Measurements from ENCODE around the gene RIPK4.
"Not testable (repeated sequence)": the region's sequence is repeated elsewhere in the genome, so short reads cannot be mapped to it uniquely, and the experiment has no call there.

The RIPK4 gene

DNA sequence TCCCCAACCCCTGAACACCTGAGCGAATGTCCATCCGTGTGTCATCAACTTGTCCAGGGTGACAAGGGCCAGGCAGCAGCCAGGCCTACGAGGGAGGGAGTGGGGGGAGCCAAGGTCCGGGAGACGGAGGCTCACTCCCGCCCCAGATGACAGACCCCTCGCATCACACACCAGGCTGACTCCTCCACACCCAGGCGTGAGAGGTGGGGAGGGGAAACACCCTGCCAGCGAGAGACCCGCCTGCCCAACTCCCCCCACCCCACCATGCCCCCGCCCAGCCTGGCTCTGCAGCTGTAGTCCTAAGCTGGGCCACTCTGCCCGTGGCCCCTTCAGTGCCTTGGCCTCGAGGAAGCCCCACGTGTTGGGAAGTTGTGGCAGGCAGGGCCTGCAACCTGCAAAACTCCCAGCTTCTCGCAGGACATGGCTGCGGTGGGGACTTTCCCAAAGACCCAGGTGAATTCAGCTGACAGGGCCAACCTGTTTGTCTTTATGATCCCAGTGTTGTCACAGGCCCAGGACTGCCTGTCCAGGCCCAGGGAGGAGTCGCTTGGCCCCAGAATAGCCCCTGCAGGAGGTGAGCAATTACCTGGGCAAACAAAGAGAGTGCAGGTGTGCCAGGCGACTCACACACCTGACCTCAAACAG, 62.9 kb downstream of the RIPK4 start:
- Mint-ChIP-seq H3K36me3 (no peaks in the 10 kb centered on the region), H3K27me3 (peaks cover 7% of the 10 kb centered on the region), H3K9me3 (ENCODE audit: low read depth) (no peaks in the 10 kb centered on the region), H3K27ac (no peak overlapping the region), H3K4me1 (ENCODE audit: low read depth) (no peaks in the 10 kb centered on the region), H3K4me3 (no peak overlapping the region)

DNA sequence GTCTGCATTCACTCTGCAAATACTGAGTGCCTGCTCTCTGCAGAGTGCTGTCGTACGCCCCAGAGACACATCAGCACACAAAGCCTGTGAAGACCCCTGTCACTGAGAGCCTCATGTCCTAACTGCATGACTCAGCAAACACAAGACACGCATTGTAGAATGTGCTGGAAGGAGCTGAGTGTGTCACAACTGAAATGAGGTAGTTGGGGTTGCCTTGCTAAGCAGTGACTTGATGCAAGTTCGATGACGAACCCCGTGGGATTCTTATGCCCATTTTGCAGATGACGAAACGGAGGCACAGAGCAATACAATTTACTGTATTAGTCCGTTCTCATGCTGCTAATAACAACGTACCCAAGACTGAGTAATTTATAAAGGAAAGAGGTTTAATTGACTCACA, 65.1 kb downstream of the RIPK4 start:
- H3K4me1 Mint-ChIP-seq (ENCODE audit: low read depth), result no peaks in the 10 kb centered on the region
- no peak overlapping the region for H3K27ac Mint-ChIP-seq
- no peak overlapping the region for H3K4me3 Mint-ChIP-seq
- peaks cover 7% of the 10 kb centered on the region for H3K27me3 Mint-ChIP-seq
- no peaks in the 10 kb centered on the region for H3K36me3 Mint-ChIP-seq
- no peaks in the 10 kb centered on the region for H3K9me3 Mint-ChIP-seq (ENCODE audit: low read depth)

DNA sequence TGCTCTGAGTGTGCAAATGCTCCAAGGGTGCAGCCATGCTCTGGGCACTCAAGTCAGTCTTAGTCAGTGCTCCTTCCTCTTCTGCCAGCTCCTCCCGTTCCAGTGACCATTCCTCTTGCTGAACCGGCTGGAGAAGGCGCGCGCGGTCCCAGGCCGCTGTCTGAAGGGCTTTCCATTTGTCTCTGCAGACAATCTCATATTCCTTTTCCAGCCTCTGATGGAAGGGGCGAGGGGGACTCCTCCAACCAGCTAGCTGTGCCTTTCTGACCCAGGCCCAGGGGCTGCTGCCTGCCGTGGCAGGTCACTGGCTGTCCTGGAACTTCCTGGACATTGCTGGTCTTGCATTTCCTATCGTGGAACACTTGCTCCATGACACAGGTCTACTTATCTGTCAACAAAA, 67.5 kb downstream of the RIPK4 start:
- H3K4me3 Mint-ChIP-seq, result no peak overlapping the region
- peaks cover 7% of the 10 kb centered on the region for H3K27me3 Mint-ChIP-seq
- H3K4me1 Mint-ChIP-seq (ENCODE audit: low read depth), result no peaks in the 10 kb centered on the region
- H3K36me3 Mint-ChIP-seq, result no peaks in the 10 kb centered on the region
- H3K9me3 Mint-ChIP-seq (ENCODE audit: low read depth), result no peaks in the 10 kb centered on the region
- no peak overlapping the region for H3K27ac Mint-ChIP-seq

DNA sequence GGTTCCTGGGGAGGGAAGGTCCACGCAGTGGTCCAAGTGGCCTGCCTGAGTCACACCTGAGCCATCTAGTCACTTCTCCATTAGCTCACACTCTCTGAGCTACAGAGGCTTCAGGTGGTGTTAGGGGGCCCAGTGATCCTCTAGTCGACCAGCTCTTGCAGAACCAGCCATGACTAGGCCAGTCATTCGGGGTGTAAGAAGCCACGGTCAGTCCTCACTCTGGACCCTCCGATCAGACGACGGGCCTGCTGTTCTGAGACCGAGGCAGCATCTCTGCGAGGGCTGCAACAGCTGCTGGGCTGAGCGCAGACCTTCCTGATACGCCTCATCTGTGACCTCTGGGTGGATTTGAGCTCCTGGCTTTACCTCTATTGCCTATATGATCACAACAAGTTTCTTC, 68.8 kb downstream of the RIPK4 start:
- Mint-ChIP-seq H3K9me3 (ENCODE audit: low read depth) (no peaks in the 10 kb centered on the region), H3K36me3 (no peaks in the 10 kb centered on the region), H3K4me1 (ENCODE audit: low read depth) (no peaks in the 10 kb centered on the region), H3K27ac (no peak overlapping the region), H3K4me3 (no peak overlapping the region), H3K27me3 (peaks cover 7% of the 10 kb centered on the region)

DNA sequence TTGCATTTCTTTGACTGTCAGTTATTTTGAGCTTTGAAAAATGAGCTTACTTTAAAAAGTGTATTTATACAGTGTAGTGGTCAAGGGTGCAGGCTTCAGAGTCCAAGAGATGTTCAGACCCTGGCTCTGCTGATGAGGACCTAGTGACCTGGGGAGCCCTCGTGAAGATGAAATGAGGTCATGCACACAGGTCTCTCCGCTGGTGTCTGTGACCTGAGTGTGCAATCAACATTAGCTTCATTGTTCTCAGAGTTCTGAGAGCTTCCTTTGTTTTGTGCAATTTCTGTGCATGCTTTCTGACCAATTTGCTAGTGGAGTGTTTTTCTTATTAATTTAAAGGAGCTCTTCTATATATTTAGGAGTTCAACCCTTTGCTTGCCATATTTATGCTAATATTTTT, 71.3 kb downstream of the RIPK4 start:
- no peaks in the 10 kb centered on the region for H3K9me3 Mint-ChIP-seq (ENCODE audit: low read depth)
- no peaks in the 10 kb centered on the region for H3K4me1 Mint-ChIP-seq (ENCODE audit: low read depth)
- H3K27ac Mint-ChIP-seq, result no peak overlapping the region
- H3K36me3 Mint-ChIP-seq, result no peaks in the 10 kb centered on the region
- H3K4me3 Mint-ChIP-seq, result no peak overlapping the region
- H3K27me3 Mint-ChIP-seq, result peaks cover 1% of the 10 kb centered on the region

DNA sequence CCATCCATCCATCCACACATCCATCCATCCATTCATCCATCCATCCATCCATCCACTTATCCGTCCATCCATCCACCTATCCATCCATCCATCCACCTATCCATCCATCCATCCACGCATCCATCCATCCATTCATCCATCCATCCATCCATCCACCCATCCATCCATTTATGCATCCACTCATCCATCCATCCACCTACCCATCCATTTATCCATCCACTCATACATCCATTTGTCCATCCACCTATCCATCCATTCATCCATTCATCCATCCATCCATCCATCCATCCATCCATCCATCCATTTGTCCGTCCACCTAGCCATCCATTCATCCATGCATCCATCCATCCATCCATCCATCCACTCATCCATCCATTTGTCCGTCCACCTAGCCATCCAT, 72.8 kb downstream of the RIPK4 start:
- not testable (repeated sequence) for H3K9me3 Mint-ChIP-seq (ENCODE audit: low read depth); H3K4me1 Mint-ChIP-seq (ENCODE audit: low read depth); H3K4me3 Mint-ChIP-seq; H3K27me3 Mint-ChIP-seq; H3K27ac Mint-ChIP-seq; H3K36me3 Mint-ChIP-seq

DNA sequence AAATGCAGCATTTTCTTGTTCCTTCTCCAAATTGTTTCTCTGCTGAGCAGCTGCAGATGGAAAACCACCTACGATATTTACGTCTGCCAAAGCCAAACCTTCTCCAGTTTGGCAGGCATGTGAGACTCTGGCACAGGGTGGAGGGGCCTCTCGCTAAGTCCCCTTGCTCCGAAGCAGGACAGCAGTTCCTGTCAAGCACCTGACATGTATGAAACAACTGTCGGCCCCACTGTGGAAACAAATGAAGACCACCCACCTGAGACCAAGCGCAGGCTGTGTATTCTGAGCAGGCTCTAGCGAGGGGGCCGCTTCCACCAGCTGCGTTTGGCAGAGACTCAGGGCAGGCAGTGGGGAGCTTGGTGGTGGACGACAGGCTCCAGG, 74.7 kb downstream of the RIPK4 start:
- Mint-ChIP-seq H3K27ac (no peak overlapping the region), H3K27me3 (no peaks in the 10 kb centered on the region), H3K4me3 (no peak overlapping the region), H3K4me1 (ENCODE audit: low read depth) (no peaks in the 10 kb centered on the region), H3K9me3 (ENCODE audit: low read depth) (no peaks in the 10 kb centered on the region), H3K36me3 (no peaks in the 10 kb centered on the region)

DNA sequence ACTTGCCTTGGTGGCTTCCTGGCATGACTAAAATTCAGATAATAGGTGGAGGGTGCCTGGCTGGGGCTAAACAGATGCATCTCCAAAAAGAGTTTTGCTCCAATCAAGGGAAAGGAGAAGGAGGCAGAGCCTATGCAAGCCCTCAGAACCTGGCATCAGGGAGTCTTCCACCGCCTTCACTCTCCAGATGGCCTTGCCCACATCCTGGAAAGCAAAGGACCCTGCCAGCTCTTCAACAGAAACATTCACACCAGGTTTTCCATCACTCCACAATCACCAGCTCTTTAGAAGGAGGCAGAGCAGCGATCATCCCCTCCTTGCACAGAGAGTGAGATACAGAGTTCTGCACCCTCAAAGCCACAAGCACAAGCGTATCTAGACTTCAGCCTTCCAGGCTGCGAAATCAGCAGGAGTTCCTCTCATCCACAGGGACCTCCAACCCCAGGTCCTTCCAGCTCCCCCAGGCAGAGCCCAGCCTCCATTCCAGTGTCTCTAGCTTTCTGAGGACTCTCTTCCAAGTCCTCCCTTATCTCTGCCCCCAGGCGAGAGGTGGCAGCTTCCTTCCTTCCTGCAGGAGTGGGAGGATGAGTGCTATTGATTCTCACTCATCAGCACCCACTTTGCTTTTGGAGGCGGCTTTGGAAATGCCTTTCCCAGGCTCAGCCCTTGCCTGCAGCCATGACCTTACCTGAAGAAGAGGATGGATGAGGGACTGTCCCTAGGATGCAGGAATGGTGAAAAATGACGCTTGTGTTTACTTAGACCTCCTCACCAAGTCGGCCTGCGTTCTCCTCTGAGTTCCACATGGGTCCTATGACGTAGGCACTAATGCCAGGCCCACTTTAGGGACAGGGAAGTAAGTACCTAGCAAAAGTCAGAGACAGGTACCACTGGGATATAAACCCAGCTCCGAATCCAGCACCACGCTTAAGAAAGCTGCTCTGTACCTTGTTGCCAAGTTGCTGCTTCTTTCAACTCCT, 75.4 kb downstream of the RIPK4 start:
- H3K4me3 Mint-ChIP-seq, result no peak overlapping the region

More for the DNA sequence above, 75.4 kb downstream of the RIPK4 start:
- Mint-ChIP-seq H3K27ac (no peak overlapping the region), H3K27me3 (no peaks in the 10 kb centered on the region), H3K4me1 (ENCODE audit: low read depth) (no peaks in the 10 kb centered on the region), H3K36me3 (no peaks in the 10 kb centered on the region), H3K9me3 (ENCODE audit: low read depth) (no peaks in the 10 kb centered on the region)

All from activated naive CD8-positive, alpha-beta T cell (primary cell).